OCI-LY1 (cell line): ENCODE data around the gene FBF1.

Experiments used
- H2AFZ ChIP-seq: fragments of 200-600 bp; sonication (generic), shearing (Covaris generic); 2 replicates; pipeline ENCODE4 v1.6.0; 2014; ENCODE audit warnings: antibody characterized with exemption, mild to moderate bottlenecking, low read length
- H3F3A ChIP-seq: fragments of 200-600 bp; sonication (generic), shearing (Covaris generic); 2 replicates; pipeline ENCODE4 v1.6.0; 2014; ENCODE audit warnings: mild to moderate bottlenecking, antibody characterized with exemption, low read length, moderate library complexity; ENCODE audit not compliant: insufficient read depth
- H3K27ac ChIP-seq: fragments of 200-600 bp; sonication (generic); 2 replicates; pipeline ENCODE4 v1.5.1; 2014; ENCODE audit warnings: low read length, mixed run types, mild to moderate bottlenecking, low read depth; ENCODE audit not compliant: poor library complexity, severe bottlenecking
- H3K27me3 ChIP-seq: fragments of 200-600 bp; sonication (generic); 2 replicates; pipeline ENCODE4 v1.6.0; 2014; ENCODE audit warnings: antibody characterized with exemption, mild to moderate bottlenecking, low read length, moderate library complexity; ENCODE audit not compliant: insufficient read depth
- H3K36me3 ChIP-seq: fragments of 200-600 bp; sonication (generic); 2 replicates; pipeline ENCODE4 v1.6.1; 2014; ENCODE audit warnings: mild to moderate bottlenecking, antibody characterized with exemption, low read length, moderate library complexity, mixed read lengths; ENCODE audit not compliant: insufficient read depth
- H3K4me1 ChIP-seq: fragments of 200-600 bp; sonication (generic); 2 replicates; pipeline ENCODE4 v1.5.1; 2014; ENCODE audit warnings: mild to moderate bottlenecking, low read length, moderate library complexity; ENCODE audit not compliant: insufficient read depth, severe bottlenecking
- H3K4me2 ChIP-seq: fragments of 200-600 bp; sonication (generic), shearing (Covaris generic); 2 replicates; pipeline ENCODE4 v1.6.1; 2014; ENCODE audit warnings: low read length
- H3K4me3 ChIP-seq: fragments of 200-600 bp; sonication (generic); 2 replicates; pipeline ENCODE4 v1.5.1; 2014; ENCODE audit warnings: low read length, low read depth, mild to moderate bottlenecking, mixed read lengths; ENCODE audit not compliant: poor library complexity, severe bottlenecking
- H3K79me2 ChIP-seq: fragments of 200-600 bp; shearing (Covaris generic); 2 replicates; pipeline ENCODE4 v1.6.1; 2016; ENCODE audit warnings: mixed run types, low read length, mixed read lengths; ENCODE audit not compliant: insufficient read depth
- H3K9ac ChIP-seq: fragments of 200-600 bp; sonication (generic), shearing (Covaris generic); 2 replicates; pipeline ENCODE4 v1.6.1; 2014; ENCODE audit warnings: mild to moderate bottlenecking, low read length, mixed read lengths
- H3K9me2 ChIP-seq: fragments of 200-600 bp; sonication (generic), shearing (Covaris generic); 2 replicates; pipeline ENCODE4 v1.6.1; 2014; ENCODE audit warnings: low read depth, mild to moderate bottlenecking, low read length, mixed read lengths
- H3K9me3 ChIP-seq: fragments of 200-600 bp; shearing (Covaris generic); 2 replicates; pipeline ENCODE4 v1.6.1; 2014; ENCODE audit warnings: low read length, mixed read lengths
- H4K20me1 ChIP-seq: fragments of 200-600 bp; sonication (generic), shearing (Covaris generic); 2 replicates; pipeline ENCODE4 v1.6.0; 2016; ENCODE audit warnings: mild to moderate bottlenecking, low read length; ENCODE audit not compliant: insufficient read depth
- EZH2 ChIP-seq: fragments of 200-600 bp; sonication (generic), shearing (Covaris generic); IDR thresholded peaks from 2 replicates; pipeline ENCODE4 v1.8.0; 2017; ENCODE audit warnings: borderline replicate concordance, mixed run types, mild to moderate bottlenecking, antibody characterized with exemption, low read length, moderate library complexity, mixed read lengths
- TF ChIP-seq, protein P1 (sequence below): fragments of 200-600 bp; sonication (generic), shearing (Covaris generic); IDR thresholded peaks from 2 replicates; pipeline ENCODE4 v1.5.1; 2017; ENCODE audit warnings: mild to moderate bottlenecking, antibody characterized with exemption, low read length, moderate library complexity, mixed read lengths

The FBF1 gene

DNA sequence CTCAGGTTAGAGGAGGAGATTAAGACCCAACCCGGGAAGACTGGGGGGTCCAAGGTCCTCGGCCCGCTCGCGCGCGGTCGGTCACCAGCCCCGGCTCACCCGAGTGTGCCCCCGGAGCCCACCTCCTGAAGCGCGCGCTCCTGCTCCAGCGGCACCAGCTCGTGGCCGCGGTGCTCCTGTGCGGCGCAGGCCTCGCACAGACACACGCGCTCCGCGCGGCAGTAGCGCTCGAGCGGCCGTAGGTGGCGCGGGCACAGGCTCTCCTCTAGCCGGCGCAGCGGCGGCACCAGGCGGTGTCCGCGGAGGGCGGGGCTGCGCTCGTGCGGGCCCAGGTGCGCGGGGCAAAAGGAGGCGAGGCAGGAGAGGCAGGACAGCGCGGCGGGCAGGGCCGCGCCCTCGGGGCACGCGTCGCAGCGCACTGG, 63.1 kb downstream of the FBF1 start:
- peaks cover 37% of the 10 kb centered on the region for H3K4me1 ChIP-seq
- H3K36me3 ChIP-seq: no peaks in the 10 kb centered on the region
- 0 out of 2 replicates have a peak, but pooled peaks cover 6% of the 10 kb centered on the region for H3F3A ChIP-seq
- peak overlapping the region; percentile 82 for H3K4me2 ChIP-seq
- H3K4me3 ChIP-seq: peak overlapping the region; percentile 62
- no peaks in the 10 kb centered on the region for H3K9me3 ChIP-seq
- TF ChIP-seq, protein P1, sequence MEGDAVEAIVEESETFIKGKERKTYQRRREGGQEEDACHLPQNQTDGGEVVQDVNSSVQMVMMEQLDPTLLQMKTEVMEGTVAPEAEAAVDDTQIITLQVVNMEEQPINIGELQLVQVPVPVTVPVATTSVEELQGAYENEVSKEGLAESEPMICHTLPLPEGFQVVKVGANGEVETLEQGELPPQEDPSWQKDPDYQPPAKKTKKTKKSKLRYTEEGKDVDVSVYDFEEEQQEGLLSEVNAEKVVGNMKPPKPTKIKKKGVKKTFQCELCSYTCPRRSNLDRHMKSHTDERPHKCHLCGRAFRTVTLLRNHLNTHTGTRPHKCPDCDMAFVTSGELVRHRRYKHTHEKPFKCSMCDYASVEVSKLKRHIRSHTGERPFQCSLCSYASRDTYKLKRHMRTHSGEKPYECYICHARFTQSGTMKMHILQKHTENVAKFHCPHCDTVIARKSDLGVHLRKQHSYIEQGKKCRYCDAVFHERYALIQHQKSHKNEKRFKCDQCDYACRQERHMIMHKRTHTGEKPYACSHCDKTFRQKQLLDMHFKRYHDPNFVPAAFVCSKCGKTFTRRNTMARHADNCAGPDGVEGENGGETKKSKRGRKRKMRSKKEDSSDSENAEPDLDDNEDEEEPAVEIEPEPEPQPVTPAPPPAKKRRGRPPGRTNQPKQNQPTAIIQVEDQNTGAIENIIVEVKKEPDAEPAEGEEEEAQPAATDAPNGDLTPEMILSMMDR: peak; percentile 35
- no peak for TF ChIP-seq EZH2
- H2AFZ ChIP-seq: no peak overlapping the region
- no peak overlapping the region for H3K27ac ChIP-seq
- H4K20me1 ChIP-seq: no peaks in the 10 kb centered on the region
- H3K9ac ChIP-seq: peak overlapping the region; percentile 63
- H3K9me2 ChIP-seq: no peaks in the 10 kb centered on the region
- H3K79me2 ChIP-seq: no peaks in the 10 kb centered on the region
- H3K27me3 ChIP-seq: peaks cover 4% of the 10 kb centered on the region; the same call in 1 of the 2 replicates

DNA sequence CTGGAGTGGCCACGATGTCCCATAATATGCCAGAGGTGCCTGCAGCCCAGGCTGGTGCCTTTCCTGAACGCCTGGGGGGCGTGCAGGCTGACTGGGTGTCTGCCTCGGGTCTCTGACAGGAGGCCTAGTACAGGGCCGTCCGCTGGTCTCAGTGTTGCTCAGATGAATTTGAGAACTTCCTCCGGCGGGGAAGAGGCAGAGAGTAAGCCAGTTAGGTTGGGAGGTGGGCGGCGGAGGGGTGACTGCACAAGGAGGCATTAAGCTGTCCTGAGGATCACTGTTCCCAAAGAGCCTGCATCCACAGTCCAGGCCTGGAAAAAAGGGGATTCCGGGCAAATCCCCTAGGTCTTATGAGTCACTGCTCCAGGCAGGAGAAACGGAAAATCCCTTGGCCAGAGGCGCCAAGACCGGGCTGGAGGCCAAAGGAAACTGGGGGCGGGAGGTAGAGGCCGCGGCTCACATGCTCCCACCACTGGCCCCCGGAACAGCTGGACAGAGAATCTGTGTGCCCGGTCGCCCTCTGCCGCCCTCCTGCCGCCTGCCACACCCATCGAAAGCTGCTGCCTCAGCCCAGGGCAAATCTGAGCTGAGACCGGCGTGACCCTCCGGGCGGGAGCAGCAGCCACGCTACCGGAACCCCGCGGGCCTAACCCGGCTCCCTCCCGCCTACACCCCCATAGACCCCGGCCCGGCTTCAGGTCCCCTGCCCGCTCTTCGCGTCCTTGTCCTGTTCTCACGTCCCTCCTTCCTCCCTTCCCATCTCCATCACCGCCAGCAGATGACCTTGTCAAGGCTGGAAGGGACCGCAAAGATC, 63.7 kb downstream of the FBF1 start:
- H3K36me3 ChIP-seq: no peaks in the 10 kb centered on the region
- H3K4me3 ChIP-seq: peak overlapping the region; percentile 62
- H4K20me1 ChIP-seq: no peaks in the 10 kb centered on the region
- no peaks in the 10 kb centered on the region for H3K79me2 ChIP-seq
- peaks cover 40% of the 10 kb centered on the region for H3K4me1 ChIP-seq
- no peak overlapping the region for H2AFZ ChIP-seq
- H3K27ac ChIP-seq: peak overlapping the region; percentile 59
- H3K4me2 ChIP-seq: peak overlapping the region; percentile 82
- no peaks in the 10 kb centered on the region for H3F3A ChIP-seq
- peaks cover 4% of the 10 kb centered on the region; the same call in 1 of the 2 replicates for H3K27me3 ChIP-seq
- H3K9ac ChIP-seq: peak overlapping the region; percentile 63
- no peaks in the 10 kb centered on the region for H3K9me3 ChIP-seq
- no peaks in the 10 kb centered on the region for H3K9me2 ChIP-seq
- no peak for TF ChIP-seq EZH2
- TF ChIP-seq, protein P1: no peak

DNA sequence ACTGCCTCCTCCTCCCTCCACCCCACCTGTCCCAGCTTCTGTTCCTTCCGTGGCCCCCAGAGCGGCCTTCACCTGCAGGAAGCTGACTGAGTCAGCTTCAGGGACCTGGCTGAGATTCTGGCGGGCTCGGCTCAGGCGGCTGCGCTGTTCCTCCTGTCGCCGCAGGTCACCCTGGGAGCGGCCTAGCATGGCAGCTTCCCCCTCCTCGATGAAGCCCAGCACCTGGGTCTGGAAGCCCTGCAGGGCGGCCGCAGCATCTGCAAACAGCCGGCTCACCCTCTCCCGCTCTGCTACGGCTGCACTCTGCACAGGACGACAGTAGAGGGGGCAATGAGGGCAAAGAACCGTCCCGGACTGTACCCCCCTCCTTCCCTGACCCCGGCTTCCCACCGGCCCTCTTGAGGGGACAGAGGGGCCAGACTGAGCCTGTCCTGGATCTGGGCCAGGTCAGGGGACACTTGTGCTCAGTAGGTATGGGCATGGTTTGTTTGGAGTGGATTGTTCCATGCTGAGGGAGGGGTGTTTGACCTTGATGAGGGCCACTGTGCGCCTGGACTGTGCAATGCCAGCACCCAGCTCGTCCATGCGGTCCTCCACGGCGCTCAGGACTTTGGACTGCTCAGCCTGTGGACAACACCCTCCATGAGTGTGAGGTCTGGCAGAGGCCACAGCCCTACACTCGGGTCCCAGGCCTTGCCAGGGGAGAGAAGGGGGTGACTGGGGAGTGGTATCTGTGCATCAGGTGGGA, 64.5 kb downstream of the FBF1 start:
- no peaks in the 10 kb centered on the region for H3K9me2 ChIP-seq
- H3K27me3 ChIP-seq: peaks cover 4% of the 10 kb centered on the region; the same call in 1 of the 2 replicates
- H4K20me1 ChIP-seq: no peaks in the 10 kb centered on the region
- H3K9me3 ChIP-seq: no peaks in the 10 kb centered on the region
- no peaks in the 10 kb centered on the region for H3K36me3 ChIP-seq
- no peak overlapping the region for H2AFZ ChIP-seq
- H3K27ac ChIP-seq: peak overlapping the region; percentile 59
- H3F3A ChIP-seq: no peaks in the 10 kb centered on the region
- H3K79me2 ChIP-seq: no peaks in the 10 kb centered on the region
- H3K4me3 ChIP-seq: peak overlapping the region; percentile 62
- peak overlapping the region; percentile 63 for H3K9ac ChIP-seq
- TF ChIP-seq, protein P1: peak; percentile 64
- no peak for TF ChIP-seq EZH2
- H3K4me2 ChIP-seq: peak overlapping the region; percentile 82
- peaks cover 40% of the 10 kb centered on the region for H3K4me1 ChIP-seq
